COLO668 (cell line): ENCODE measurements around the gene LRRC28.

Experiments
- DNase-seq: peaks from one replicate; lab custom pipeline; 2025; ENCODE audit not compliant: unreplicated experiment; lab: John Stamatoyannopoulos, UW

The LRRC28 gene

GRCh38 chr15:99249270-99249841, 1.9 kb upstream of the LRRC28 start, which contains the start of gene TTC23:
TSS of gene TTC23 (minus strand) at chr15:99249581. CDS start at chr15:99228712, 20,869 bp downstream.
- no peak for DNase-seq

- no peak for DNase-seq
Observed at GRCh38 chr15:99250001-99250400, 1.3 kb upstream of the LRRC28 start.

- no peak for DNase-seq
Observed at GRCh38 chr15:99250494-99250856, 806 bp upstream of the LRRC28 start.

DNA sequence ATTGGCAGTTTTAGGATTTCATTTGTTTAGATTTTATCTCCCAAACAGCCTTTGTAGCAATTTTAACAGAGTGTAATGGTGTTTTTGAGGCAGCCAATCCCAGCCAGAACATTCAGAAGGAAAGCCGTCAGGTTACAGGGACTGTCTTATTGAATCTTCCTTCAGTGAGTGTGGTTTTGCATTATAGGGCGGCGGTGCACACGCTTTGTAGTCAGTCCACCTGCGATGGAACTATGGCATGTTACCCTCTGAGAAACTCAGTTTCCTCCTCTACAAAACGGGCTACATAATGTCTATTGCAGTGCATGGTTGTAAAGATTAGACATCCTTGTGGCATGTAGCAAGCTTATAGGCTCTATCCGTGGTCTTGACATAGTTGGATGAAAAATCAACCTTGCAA, 1.0 kb downstream of the LRRC28 start:
- no peak for DNase-seq

GRCh38 chr15:99253381-99254090, 2.3 kb downstream of the LRRC28 start:
- no peak for DNase-seq

- DNase-seq: no peak
Observed at GRCh38 chr15:99257107-99257750, 5.9 kb downstream of the LRRC28 start.

GRCh38 chr15:99264125-99264524, 12.8 kb downstream of the LRRC28 start:
- DNase-seq: no peak

DNA sequence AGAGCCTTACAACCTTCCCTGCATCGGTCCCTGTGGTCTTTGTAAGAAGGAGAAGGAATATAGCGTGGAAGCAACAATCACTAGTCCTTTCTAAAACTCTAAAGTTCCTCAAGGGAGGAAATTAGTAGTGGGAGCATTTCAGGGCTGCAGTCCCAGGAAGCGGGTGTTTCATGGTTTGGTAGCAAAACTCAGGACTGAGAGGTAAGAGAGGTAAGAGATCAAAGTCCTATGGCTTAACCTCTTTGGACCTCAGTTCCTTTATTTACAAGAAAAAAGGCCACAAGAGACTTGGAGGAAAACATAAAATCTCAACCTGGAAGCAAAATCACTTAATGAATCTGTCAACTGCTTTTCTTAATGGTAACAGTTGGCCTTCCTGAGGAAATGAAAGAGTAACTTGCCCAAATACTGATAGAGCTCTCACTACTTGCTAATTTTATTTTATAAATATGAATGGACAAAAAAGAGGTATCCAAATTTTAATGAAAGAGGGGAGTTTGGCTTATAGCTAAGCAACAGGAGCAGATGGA, 14.3 kb downstream of the LRRC28 start:
- no peak for DNase-seq

GRCh38 chr15:99267957-99268356, 16.7 kb downstream of the LRRC28 start:
- no peak for DNase-seq

- DNase-seq: no peak
Observed at GRCh38 chr15:99268431-99268830, 17.1 kb downstream of the LRRC28 start.

DNA sequence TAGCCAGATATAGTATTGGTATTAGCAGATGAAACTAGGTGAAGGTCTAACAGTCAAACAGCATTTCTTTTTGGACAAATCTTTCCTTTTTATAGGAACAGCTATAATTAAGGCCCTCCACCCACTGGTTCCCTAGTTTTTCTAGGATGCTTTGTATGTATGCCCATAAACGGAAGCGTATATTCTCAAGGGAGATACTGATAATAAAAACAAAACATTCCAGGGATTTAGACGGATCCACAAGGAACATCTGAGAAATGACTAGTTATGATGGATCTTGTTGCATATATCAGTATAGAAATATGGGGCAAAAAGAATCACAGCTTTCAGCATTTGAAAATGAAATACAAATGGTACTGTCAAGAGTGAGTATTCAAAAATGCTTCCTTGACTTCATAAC, 22.5 kb downstream of the LRRC28 start:
- no peak for DNase-seq

DNA sequence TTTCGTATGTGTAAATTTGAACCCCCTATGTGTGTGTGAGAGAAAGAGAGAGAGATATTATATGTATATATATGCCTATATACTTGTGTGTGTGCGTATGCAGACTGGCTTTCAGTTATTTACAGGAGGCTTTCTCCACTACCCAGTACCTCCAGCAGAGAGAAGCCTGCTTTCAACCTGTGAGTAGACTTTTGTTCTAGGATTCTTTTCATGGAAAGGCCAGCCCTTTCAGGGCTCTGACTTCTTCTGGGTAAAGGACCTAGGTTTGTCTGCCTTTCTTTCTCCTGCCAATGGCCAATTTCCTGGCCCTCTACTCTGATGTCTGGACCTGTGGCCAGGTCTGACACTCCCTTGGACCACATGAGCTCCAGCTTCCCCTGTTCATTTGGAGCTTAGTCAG, 23.8 kb downstream of the LRRC28 start:
- no peak for DNase-seq

- no peak for DNase-seq
Observed at GRCh38 chr15:99275525-99276128, 24.3 kb downstream of the LRRC28 start.

GRCh38 chr15:99279290-99279689, 28.0 kb downstream of the LRRC28 start:
- DNase-seq: no peak

GRCh38 chr15:99279827-99280226, 28.5 kb downstream of the LRRC28 start:
- DNase-seq: no peak

DNA sequence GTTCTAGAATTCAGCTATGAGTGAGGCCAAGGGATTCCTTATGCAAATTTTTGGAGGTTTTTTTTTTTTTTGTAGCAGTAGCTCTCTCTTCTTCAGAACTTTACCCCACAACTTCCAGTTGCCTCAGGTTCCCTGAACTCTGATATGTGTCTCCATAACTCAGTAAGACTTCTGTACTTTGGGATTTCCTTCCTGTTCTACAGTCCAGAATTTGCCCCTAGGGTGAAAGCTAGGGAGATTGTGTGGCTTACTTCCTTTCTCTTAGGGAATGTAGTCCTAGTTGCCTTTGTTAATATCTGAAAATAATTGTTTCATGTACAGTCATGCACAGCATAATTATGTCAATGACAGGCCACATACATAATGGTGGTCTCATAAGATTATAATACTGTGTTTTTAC, 30.8 kb downstream of the LRRC28 start:
- DNase-seq: no peak

DNA sequence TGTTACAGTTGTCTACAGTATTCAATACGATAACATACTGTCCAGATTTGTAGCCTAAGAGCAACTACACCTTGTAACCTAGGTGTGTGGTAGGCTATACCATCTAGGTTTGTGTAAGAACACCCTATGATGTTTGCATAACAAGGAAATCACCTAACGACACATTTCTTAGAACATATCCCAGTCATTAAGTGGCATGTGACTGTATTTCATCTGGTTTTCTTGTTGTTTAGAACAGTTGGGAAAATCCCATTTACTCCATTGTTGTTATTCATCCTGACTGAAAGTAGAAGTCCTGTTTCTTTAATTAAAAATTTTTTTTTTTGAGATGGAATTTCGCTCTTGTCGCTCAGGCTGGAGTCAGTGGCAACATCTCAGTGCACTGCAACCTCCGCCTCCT, 31.3 kb downstream of the LRRC28 start:
- no peak for DNase-seq

DNA sequence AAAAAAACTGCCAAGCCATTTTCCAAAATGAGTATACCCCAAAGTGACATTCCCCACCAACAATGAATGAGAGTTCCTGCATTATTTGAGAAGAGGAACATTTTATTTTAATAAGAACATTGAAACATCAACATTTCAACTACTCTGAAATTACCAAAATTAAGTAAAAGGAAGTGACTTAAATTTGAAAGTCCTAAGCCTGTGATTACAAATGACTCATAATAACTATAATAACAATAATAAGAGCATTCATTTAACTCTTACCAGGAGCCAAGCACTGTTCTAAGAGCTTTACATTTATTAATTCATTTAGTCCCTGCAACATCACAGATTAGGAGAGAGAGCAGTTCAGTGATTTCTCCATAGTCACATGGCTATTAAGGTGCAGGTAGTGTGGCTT, 32.4 kb downstream of the LRRC28 start:
- no peak for DNase-seq

- no peak for DNase-seq
Observed at GRCh38 chr15:99291643-99292042, 40.4 kb downstream of the LRRC28 start.

DNA sequence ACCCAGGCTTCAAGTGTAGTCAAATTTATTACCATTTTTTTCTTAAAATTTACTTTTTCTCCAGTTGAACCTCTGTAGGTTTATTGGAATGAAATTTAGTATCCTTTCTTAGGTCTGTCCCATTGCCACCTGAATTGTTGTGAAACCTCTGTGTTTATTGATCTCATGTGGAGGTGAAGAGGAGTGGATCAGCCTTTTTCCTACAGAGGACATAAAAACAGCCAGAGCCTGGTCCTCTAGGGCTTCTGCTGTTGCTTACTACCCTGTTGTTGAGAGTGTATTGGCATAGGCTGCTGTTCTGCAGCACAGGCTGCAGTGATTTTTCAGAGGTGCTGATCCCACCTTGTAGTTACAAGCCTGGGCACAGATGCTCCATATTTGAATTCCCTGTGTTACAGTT, 44.6 kb downstream of the LRRC28 start:
- DNase-seq: no peak

DNA sequence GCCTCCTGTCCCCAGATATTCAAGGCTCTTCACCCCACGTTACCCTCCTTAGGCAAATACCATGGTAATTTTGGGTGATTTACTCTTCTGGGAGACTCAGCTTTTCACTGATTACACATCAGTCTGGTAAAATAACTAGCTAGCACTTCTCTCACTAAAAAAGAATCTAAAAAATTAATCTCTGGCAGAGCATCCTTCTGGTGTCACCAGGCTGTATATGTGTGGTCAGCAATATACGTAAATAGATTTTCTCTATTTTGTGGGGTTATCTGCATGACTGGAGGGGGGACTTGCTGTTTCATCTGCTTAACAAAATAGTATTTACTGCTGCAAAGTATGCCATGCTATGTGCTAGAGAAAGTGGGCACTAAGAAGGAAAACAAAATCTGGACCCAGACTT, 45.1 kb downstream of the LRRC28 start:
- no peak for DNase-seq

DNA sequence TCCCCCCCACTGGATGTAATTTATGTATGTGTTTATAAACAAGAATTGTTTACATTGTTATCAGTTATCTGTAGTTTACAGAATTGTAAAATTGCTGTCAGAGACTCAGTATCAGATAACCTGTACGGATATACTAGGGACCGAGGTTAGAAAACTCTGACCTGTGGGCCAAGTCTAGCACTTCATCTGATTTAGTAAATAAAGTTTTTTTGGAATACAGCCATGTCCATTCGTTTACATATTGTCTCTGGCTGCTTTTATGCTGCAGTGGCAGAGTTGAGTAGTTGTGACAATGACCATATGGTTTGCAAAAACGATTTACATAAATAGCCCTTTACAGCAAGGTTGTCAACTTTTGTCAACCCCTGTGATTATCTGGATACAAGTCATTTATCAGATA, 52.6 kb downstream of the LRRC28 start:
- no peak for DNase-seq
